ENCODE results near the gene GMPS.
"Not testable (repeated sequence)": the region's sequence is repeated elsewhere in the genome, so short reads cannot be mapped to it uniquely, and the experiment has no call there.

GMPS gene

GRCh38 chr3:155946178-155946577 lies 75.7 kb downstream of the GMPS start:
- no peak for DNase-seq

- DNase-seq = no peak
These were observed 78.0 kb downstream of the GMPS start for GRCh38 chr3:155948476-155948875.

DNA sequence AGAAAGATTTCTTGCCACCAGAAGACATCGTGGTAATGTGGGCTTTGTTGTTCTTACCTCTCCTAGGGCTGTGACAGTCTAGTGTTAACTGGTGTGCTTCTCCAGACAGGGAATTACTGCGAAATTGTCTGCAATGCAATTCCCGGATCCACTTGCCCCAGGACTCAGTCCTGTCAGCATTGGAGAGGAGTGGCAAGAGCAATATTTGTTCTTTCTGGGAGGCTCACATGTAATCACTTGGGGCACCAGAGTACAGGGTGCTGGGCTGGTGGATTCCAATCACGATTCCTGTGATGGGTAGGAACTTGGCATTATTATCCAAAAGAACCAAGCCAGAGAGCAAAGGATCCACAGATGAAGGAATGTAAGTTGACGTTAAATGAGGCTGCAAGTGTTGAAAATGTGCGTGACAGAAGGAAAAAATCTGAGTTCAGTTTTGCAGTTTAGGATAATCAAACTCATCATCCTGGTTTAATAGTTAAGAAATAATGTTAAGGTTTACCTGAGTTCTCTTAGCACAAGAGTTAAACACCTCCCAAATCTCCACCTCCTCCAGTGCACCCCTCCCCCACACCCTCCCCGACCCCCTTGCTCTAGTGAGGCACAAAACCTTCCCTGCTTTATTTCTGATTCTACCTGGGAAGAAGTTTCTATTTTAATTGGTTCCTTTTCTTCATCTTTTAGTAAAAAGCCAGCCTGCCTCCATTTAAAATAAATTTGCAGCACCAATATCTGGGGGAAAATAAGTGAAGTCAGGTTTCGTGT lies 79.2 kb downstream of the GMPS start:
- DNase-seq = no peak

- DNase-seq = no peak
These were observed 86.3 kb downstream of the GMPS start for GRCh38 chr3:155956508-155957411.

GRCh38 chr3:155957412-155957880 lies 87.0 kb downstream of the GMPS start:
- DNase-seq = no peak

GRCh38 chr3:155958676-155959075 lies 88.2 kb downstream of the GMPS start:
- no peak for DNase-seq

- DNase-seq = no peak
These were observed 89.6 kb downstream of the GMPS start for GRCh38 chr3:155960060-155960459.

- DNase-seq = not testable (repeated sequence)
These were observed 90.6 kb downstream of the GMPS start for GRCh38 chr3:155961044-155961443.

- no peak for DNase-seq
These were observed 93.1 kb downstream of the GMPS start for GRCh38 chr3:155963570-155963969.

GRCh38 chr3:155970398-155970797 lies 99.9 kb downstream of the GMPS start:
- DNase-seq = no peak

GRCh38 chr3:155972885-155973584 lies 102.6 kb downstream of the GMPS start:
- no peak for DNase-seq

DNA sequence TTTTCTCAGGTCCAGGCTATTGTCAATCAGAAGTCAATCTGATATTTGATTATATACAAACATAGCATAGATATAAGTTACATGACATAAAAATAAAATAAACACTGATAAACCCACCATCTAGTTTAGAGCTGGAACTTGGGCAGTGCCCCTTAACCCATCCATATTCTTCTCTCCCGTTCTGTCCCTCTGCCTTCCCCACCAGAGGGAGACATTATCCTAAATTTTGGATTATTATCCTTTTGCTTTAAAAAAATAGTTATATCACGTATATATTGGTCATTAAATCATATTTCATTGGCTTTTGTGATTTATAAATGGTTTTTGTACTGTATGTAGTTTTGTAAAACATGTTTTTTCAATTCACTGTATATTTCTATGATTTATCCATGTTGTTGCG lies 107.9 kb downstream of the GMPS start:
- DNase-seq = no peak

- DNase-seq = no peak
These were observed 109.3 kb downstream of the GMPS start for GRCh38 chr3:155979746-155980145.

GRCh38 chr3:155981669-155982068 lies 111.2 kb downstream of the GMPS start:
- no peak for DNase-seq

GRCh38 chr3:155983834-155984474 lies 113.5 kb downstream of the GMPS start:
- DNase-seq = no peak

DNA sequence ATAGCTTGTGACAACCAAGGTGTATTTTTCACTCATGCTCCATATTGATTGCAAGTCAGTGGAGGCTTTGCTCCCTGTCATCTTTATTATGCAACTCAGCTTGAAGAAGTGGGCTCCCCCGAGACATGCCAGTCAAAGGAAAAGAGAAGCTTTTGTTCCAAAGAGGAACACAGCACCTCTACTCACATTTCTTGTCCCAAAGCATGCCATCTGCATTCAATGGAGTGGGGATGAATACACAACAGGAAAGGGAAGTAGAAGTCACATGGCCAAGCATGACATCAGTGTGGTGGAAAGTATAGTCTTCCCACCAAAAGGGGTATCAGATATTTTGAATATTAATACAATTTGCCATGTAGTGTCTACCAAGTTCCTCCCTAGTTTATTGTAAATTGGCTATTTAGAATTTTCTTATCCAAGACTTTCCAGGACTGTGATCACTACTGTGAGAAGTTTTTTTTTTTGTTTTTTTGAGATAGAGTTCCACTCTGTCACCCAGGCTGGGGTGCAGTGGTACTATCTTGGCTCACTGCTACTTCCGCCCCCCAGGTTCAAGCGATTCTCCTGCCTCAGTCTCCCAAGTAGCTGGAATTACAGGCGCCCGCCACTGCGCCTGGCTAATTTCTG lies 114.5 kb downstream of the GMPS start:
- no peak for DNase-seq

DNA sequence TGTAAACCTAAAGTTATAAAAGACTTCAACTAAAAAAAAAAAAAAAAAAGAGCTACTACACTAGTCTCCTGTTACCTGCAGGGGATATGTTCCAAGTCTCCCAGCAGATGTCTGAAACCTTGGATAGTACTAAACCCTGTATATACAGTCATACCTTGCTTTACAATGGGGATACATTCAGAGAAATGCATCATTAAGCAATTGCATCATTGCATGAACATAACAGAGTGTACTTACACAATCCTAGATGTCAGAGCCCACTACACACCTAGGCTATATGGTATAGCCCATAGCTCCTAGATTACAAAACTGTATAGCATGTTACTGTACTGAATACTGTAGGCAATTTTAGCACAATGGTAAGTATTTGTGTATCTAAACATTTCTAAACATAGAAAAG lies 119.1 kb downstream of the GMPS start:
- no peak for DNase-seq

DNA sequence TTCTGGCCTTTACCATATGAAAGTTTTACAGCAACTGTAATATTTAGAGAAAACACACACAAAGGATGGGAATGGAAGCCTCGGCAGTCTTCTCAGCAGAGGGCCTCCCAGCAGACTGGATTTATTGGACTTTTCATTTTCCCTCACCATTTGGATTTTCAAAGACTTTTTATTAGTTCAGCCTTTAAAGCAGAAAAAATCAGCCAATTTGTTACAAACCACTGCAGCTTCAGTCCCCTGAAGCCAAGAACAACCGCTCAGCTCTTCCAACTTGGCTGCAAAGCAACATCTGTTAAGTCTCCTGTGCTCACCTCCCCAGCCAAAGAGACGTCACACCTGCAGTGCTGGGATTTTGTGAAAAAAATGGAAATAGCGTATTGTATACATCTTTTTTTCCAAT lies 120.8 kb downstream of the GMPS start:
- DNase-seq = no peak

GRCh38 chr3:155991847-155992246 lies 121.4 kb downstream of the GMPS start:
- no peak for DNase-seq
